ENCODE data around the gene FGL2. TPM values are rescaled to one million over a fixed set of nuclear protein-coding genes. Genes with fewer than 3 reads are reported as not detected.
A peak's percentile ranks its signal among the peaks of the same experiment; 100 is the strongest.
"Not testable (repeated sequence)": the region's sequence is repeated elsewhere in the genome, so short reads cannot be mapped to it uniquely, and the experiment has no call there.

Gene FGL2
- total RNA-seq, 2 experiments from 2014 or later, result 9.6 to 10.7 TPM

DNA sequence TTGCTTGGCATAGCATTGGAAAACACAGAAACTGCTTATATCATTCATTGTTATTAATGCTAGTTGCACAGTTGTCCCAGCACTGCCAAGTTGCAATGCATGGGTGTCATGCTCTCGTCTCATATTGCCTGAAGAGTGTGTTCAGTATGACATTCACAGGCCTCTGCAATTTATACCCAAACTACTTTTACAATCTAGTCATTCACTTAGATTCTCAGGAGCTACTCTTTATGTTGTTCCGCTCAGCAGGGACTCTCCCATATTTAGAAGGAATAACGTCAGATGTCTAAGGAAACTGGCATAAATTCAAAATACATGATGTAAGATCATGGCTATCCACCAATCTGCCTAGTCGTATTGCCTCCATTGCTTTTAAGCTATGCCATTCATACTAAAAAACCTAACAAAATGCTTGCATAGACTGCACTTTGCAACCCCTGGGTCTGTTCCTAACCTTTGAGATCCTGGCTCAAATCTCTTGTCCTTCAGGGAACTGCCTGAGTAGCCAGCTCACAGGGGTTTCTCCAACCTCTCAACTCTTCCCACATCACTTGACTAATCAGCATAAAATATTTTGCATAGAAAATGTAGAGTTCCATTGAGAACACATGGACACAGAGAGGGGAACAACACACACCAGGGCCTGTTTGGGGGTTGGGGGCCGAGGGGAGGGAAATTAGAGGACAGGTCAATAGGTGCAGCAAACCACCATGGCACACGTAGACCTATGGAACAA lies 27.0 kb downstream of the FGL2 start:
- ATAC-seq (ENCODE audit: low read depth); DNase-seq; H3K4me1 Mint-ChIP-seq; POLR2A ChIA-PET; H3K27ac Mint-ChIP-seq; H3K9me3 Mint-ChIP-seq; H3K27me3 Mint-ChIP-seq; H3K4me3 Mint-ChIP-seq; H3K36me3 Mint-ChIP-seq: not testable (repeated sequence)

DNA sequence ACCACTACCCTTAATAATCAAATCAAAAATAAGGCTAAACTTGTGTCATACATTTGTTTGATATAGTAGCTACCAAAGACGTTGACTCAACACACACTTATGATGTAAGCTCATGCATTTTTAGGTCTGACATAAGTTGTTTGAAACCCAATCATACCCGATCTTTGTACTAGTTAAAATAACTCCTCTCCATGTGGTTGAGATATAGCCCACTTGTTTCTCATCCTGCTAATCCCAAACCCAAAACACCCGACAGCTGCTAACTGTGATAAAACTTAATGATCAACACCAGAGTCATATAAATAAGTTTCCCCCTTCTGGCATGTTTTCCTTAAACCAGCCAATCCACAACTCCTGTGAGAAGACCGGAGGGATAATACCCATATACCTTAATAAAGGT lies 28.5 kb downstream of the FGL2 start:
- DNase-seq; H3K27me3 Mint-ChIP-seq; H3K4me3 Mint-ChIP-seq; H3K9me3 Mint-ChIP-seq; H3K27ac Mint-ChIP-seq; ATAC-seq (ENCODE audit: low read depth); H3K36me3 Mint-ChIP-seq; POLR2A ChIA-PET; H3K4me1 Mint-ChIP-seq: not testable (repeated sequence)

DNA sequence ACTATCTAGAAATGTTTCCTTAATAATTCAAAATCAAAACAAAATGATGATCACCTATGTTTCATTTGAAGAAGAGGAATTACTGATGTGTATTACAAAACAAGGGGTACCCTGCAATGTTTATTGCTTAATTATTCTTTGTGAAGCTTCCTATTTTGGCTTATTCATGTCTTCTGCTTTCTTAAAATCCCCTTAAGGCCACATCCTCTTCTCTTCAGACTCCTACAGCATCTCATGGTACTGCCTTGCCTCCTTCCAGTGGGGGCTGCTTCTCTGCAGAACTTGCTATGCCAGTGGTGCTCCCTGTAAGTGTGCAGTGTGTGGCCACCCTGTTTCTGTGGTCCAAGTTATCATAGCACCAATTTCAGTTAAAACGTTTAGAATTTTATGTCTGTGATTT lies 42.2 kb downstream of the FGL2 start:
- ATAC-seq (ENCODE audit: low read depth), result peak; percentile 82
- no peaks in the 10 kb centered on the region for H3K27me3 Mint-ChIP-seq
- peak; percentile 32 for DNase-seq
- POLR2A ChIA-PET, result no interaction called here
- H3K4me1 Mint-ChIP-seq, result peaks cover 11% of the 10 kb centered on the region
- peaks cover 5% of the 10 kb centered on the region for H3K36me3 Mint-ChIP-seq
- H3K9me3 Mint-ChIP-seq, result no peaks in the 10 kb centered on the region
- H3K4me3 Mint-ChIP-seq, result peak overlapping the region; percentile 57
- H3K27ac Mint-ChIP-seq, result peak overlapping the region; percentile 95

DNA sequence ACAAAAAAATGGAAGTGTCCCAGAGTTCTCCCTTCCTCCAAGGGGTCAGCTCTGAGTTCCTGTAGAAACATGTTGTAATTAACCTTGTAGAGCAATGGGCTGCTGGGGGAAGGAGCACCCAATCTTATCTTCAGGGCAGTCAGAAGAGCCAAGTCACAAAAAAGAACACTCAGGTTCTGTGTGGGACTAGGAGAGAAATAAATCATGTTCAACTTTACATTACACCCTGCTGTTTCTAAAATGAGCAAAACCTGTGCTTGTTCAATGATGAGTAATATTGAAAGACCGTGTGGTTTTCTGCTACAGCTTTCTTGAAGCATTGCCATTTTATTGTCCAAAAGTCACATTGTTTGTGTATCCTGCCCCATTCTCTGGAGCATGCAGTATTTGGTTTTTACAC lies 42.6 kb downstream of the FGL2 start:
- Mint-ChIP-seq H3K27ac (peak overlapping the region; percentile 95), H3K4me3 (peak overlapping the region; percentile 57), H3K4me1 (peaks cover 11% of the 10 kb centered on the region)
- H3K27me3 Mint-ChIP-seq, DNase-seq, POLR2A ChIA-PET, H3K9me3 Mint-ChIP-seq, H3K36me3 Mint-ChIP-seq: not testable (repeated sequence)
- peak; percentile 81 for ATAC-seq (ENCODE audit: low read depth)

DNA sequence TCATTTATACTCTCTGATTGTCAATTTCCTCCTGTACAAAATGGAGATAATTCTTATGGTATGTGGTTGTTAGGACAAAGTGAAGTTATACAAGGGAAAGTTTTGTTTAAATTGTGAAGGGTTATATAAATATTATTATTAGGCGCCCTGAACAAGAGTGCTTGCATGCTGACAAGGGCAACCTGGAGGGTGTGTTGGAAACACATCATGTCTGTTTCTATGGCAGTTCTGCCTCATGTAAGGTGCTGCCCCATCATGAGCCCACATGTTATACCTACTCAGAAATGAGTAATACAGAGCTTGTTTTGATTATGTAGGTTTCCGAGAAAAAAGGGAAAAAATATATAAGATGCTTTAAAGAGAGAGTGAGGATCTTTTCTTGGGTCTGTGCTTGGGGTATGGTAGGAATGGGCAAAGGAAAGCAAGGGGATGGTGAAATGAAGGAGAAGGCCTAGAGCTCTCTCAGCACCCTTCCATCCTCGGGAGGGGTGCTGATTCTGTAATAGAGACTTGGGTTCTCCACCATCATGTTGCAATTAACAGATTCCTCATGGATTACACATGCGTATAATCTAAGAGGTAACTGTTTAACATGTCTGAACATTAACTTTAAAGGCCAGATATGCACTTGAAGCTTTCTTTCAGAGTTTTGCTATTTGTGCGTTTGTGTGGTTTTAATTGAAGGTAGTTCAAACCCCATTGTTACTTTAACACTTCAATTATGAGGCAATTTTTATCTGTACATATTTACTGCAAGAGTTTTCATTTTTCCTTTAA lies 43.8 kb downstream of the FGL2 start:
- ATAC-seq (ENCODE audit: low read depth); H3K36me3 Mint-ChIP-seq; POLR2A ChIA-PET; DNase-seq; H3K9me3 Mint-ChIP-seq; H3K27me3 Mint-ChIP-seq; H3K4me3 Mint-ChIP-seq: not testable (repeated sequence)
- Mint-ChIP-seq H3K4me1 (peaks cover 11% of the 10 kb centered on the region), H3K27ac (peak overlapping the region; percentile 12)

DNA sequence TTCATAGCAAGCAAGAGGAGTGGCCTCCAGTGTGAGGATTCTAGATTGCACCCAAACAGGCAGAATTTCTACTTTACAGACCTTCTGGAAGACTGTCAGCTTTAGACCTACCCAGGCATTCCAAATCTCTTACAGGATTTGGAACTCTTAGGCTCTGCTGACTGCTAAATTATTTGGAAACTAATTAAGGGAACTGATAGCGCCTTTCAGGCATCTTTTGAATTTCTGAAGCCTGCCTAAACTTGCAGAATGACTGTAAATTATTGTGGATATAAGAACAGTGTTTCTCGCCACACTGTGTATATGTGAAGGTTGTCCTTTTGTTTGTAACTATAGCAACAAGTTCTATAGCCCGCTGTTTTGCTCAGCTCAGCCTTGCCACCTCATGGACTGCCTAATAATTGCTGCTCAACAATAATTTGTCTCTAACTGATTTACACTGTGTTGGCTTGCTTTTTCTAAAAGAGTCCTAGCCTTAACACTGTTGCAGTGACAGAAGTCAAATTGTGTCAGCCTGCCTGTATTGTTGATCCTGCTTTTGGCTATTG lies 44.6 kb downstream of the FGL2 start:
- ATAC-seq (ENCODE audit: low read depth); H3K36me3 Mint-ChIP-seq; H3K4me3 Mint-ChIP-seq; H3K27ac Mint-ChIP-seq; H3K9me3 Mint-ChIP-seq; H3K27me3 Mint-ChIP-seq; DNase-seq; POLR2A ChIA-PET: not testable (repeated sequence)
- peaks cover 11% of the 10 kb centered on the region for H3K4me1 Mint-ChIP-seq

DNA sequence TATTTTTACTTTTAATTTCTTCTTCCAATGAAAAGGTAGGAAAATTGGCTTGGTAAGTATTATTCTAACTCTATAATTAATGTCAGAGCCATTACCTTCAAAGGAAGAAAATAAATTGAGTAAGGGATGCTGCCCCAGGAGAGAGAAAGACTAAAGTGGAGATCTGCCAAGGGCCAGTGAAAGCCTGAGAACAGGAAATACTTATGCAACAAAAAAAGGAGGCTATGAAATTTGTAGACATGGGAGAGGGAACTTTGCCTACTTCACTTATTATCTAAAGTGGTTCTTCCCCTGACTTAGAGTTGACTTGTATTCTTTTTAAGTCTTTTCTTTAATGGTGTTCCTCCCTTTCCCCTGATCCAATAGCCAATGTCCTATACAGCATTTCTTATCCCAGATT lies 47.4 kb downstream of the FGL2 start:
- H3K27ac Mint-ChIP-seq; H3K27me3 Mint-ChIP-seq; POLR2A ChIA-PET; DNase-seq; H3K4me1 Mint-ChIP-seq; H3K4me3 Mint-ChIP-seq; ATAC-seq (ENCODE audit: low read depth); H3K36me3 Mint-ChIP-seq; H3K9me3 Mint-ChIP-seq: not testable (repeated sequence)

Other genes with a start within 250 kb of the FGL2 start
- not detected for gene SPDYE17, start 167.5 kb downstream of the FGL2 start, total RNA-seq
- 1 to 10 TPM in 1 of 2 experiments, under 1 TPM in 1; 0.64 to 1.1 TPM for gene SPDYE18, start 137.3 kb downstream of the FGL2 start, total RNA-seq
- 10 to 100 TPM in 1 of 2 experiments, 1 to 10 TPM in 1; 9.9 to 10.8 TPM for gene CCDC146, start 77.2 kb downstream of the FGL2 start, total RNA-seq
- 1 to 10 TPM; 8.3 to 9.3 TPM for gene GSAP, start 216.5 kb upstream of the FGL2 start, total RNA-seq

Data from activated naive CD8-positive, alpha-beta T cell treated with anti-CD3 and anti-CD28 coated beads, Interleukin-2, amount 10 ng/mL, durations not matched to agents 7 days and 5 days (primary cell).